ENCODE data around the gene ANKHD1.

GRCh38 chr5:140432916-140433315 is 31.3 kb downstream of the ANKHD1 start:
- TF ChIP-seq, protein P1, sequence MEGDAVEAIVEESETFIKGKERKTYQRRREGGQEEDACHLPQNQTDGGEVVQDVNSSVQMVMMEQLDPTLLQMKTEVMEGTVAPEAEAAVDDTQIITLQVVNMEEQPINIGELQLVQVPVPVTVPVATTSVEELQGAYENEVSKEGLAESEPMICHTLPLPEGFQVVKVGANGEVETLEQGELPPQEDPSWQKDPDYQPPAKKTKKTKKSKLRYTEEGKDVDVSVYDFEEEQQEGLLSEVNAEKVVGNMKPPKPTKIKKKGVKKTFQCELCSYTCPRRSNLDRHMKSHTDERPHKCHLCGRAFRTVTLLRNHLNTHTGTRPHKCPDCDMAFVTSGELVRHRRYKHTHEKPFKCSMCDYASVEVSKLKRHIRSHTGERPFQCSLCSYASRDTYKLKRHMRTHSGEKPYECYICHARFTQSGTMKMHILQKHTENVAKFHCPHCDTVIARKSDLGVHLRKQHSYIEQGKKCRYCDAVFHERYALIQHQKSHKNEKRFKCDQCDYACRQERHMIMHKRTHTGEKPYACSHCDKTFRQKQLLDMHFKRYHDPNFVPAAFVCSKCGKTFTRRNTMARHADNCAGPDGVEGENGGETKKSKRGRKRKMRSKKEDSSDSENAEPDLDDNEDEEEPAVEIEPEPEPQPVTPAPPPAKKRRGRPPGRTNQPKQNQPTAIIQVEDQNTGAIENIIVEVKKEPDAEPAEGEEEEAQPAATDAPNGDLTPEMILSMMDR (IDR thresholded peaks at IDR 0.05 in 2 of 3, conservative IDR thresholded peaks at IDR 0.05 in 1 of 3; ENCODE audit: insufficient read depth in 2 of 3, low read depth in 1 of 3, low read length in 3 of 3): no peak
- TF ChIP-seq, protein P2, sequence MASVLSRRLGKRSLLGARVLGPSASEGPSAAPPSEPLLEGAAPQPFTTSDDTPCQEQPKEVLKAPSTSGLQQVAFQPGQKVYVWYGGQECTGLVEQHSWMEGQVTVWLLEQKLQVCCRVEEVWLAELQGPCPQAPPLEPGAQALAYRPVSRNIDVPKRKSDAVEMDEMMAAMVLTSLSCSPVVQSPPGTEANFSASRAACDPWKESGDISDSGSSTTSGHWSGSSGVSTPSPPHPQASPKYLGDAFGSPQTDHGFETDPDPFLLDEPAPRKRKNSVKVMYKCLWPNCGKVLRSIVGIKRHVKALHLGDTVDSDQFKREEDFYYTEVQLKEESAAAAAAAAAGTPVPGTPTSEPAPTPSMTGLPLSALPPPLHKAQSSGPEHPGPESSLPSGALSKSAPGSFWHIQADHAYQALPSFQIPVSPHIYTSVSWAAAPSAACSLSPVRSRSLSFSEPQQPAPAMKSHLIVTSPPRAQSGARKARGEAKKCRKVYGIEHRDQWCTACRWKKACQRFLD (CRISPR knock-in tag; IDR thresholded peaks at IDR 0.05): no peak
- TF ChIP-seq GATAD2A (IDR thresholded peaks at IDR 0.05) (no peak), SP1 (CRISPR knock-in tag; IDR thresholded peaks at IDR 0.05) (no peak), ZBTB8A (IDR thresholded peaks at IDR 0.05; ENCODE audit: partially characterized antibody) (no peak), ZNF589 (CRISPR knock-in tag; IDR thresholded peaks at IDR 0.05; ENCODE audit: low read depth) (no peak), ETV6 (IDR thresholded peaks at IDR 0.05; ENCODE audit: borderline replicate concordance in 1 of 2, low read depth in 2 of 2, low read length in 1 of 2) (no peak), ETV6 (CRISPR knock-in tag; IDR thresholded peaks at IDR 0.05; ENCODE audit: borderline replicate concordance) (no peak), RFX5 (IDR thresholded peaks at IDR 0.05; ENCODE audit: low read depth, low read length) (no peak), EZH2 (IDR thresholded peaks at IDR 0.05; ENCODE audit: borderline replicate concordance, low read depth, low read length) (no peak), SIX5 (IDR thresholded peaks at IDR 0.05; ENCODE audit: borderline replicate concordance in 1 of 2, insufficient read depth in 1 of 2, low read depth in 1 of 2, low read length in 2 of 2) (no peak), KDM1A (IDR thresholded peaks at IDR 0.05) (no peak), KHSRP (IDR thresholded peaks at IDR 0.05) (no peak), SRF (CRISPR knock-in tag; IDR thresholded peaks at IDR 0.05) (no peak)
- TF ChIP-seq, protein P3, sequence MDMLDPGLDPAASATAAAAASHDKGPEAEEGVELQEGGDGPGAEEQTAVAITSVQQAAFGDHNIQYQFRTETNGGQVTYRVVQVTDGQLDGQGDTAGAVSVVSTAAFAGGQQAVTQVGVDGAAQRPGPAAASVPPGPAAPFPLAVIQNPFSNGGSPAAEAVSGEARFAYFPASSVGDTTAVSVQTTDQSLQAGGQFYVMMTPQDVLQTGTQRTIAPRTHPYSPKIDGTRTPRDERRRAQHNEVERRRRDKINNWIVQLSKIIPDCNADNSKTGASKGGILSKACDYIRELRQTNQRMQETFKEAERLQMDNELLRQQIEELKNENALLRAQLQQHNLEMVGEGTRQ (CRISPR knock-in tag; IDR thresholded peaks at IDR 0.05): no peak
